Thoracic aorta (tissue), 2 donors: Measurements from ENCODE around the gene KATNA1. TPM values are rescaled to one million over a fixed set of nuclear protein-coding genes. Genes with fewer than 3 reads are reported as not detected.
A peak's percentile ranks its signal among the peaks of the same experiment; 100 is the strongest.
"Not testable (repeated sequence)": the region's sequence is repeated elsewhere in the genome, so short reads cannot be mapped to it uniquely, and the experiment has no call there.

Experiments used
- ATAC-seq: fragments of 150-250 bp; one replicate; pipeline ENCODE4 v1.8.0; 2017; ENCODE audit warnings: low read depth; ENCODE audit not compliant: insufficient number of reproducible peaks, low FRiP score
- DNase-seq: peaks from one replicate; pipeline ENCODE4 v3.0.0-alpha.2; 2020; ENCODE audit warnings: low spot score
- H3K27ac ChIP-seq, 2 donors: fragments of 200-600 bp; sonication (generic); 1 replicate in 1 of 2; 2 replicates in 1 of 2; pipeline ENCODE4 v1.5.1; 2016; ENCODE audit warnings: mild to moderate bottlenecking in 2 of 2, moderate library complexity in 2 of 2
- H3K27me3 ChIP-seq: fragments of 200-600 bp; sonication (generic); replicated peaks from 2 replicates; pipeline ENCODE4 v1.6.0; 2016; ENCODE audit warnings: mild to moderate bottlenecking; ENCODE audit not compliant: insufficient read depth
- H3K36me3 ChIP-seq: fragments of 200-600 bp; sonication (generic); one replicate; pipeline ENCODE4 v1.5.1; 2016
- H3K4me1 ChIP-seq, 2 donors: fragments of 200-600 bp; sonication (generic); 1 replicate in 1 of 2; 2 replicates in 1 of 2; pipeline versions ENCODE4 v1.5.1 to v1.6.0; 2016; ENCODE audit warnings: low read depth in 2 of 2, mild to moderate bottlenecking in 1 of 2; ENCODE audit not compliant: control insufficient read depth in 1 of 2
- H3K4me3 ChIP-seq: fragments of 200-600 bp; sonication (generic); 2 replicates; pipeline ENCODE4 v1.5.1; 2016; ENCODE audit warnings: mild to moderate bottlenecking
- H3K9me3 ChIP-seq: fragments of 200-600 bp; sonication (generic); 2 replicates; pipeline ENCODE4 v1.5.1; 2016
- CTCF ChIP-seq: fragments of 200-600 bp; sonication (generic); IDR thresholded peaks from one replicate; pipeline ENCODE4 v1.5.1; 2019; ENCODE audit warnings: antibody characterized with exemption
- total RNA-seq, 2 donors: library from RNA; depleted of rRNA; stranded (reverse); fragments of >200 nt; gene quantifications; one replicate each; pipeline versions ENCODE4 v1.1.0 to v1.2.3, GENCODE V29; 2016

The KATNA1 gene
- total RNA-seq, 2 donors from 2014 or later = 15.7 to 37.8 TPM

- Histone ChIP-seq H3K27me3 (no peaks in the 10 kb centered on the region), H3K4me3 (no peak overlapping the region), H3K36me3 (peaks cover 14% of the 10 kb centered on the region), H3K27ac (no peak overlapping the region), H3K9me3 (no peaks in the 10 kb centered on the region), H3K4me1 (no peaks in the 10 kb centered on the region)
- no peak for DNase-seq
- no peak for TF ChIP-seq CTCF
- no peak for ATAC-seq
Observed at GRCh38 chr6:149686230-149686629, 37.7 kb upstream of the KATNA1 start.

- Histone ChIP-seq H3K36me3 (peaks cover 14% of the 10 kb centered on the region), H3K27me3 (no peaks in the 10 kb centered on the region)
Observed at GRCh38 chr6:149683256-149683859, 34.8 kb upstream of the KATNA1 start.

GRCh38 chr6:149681845-149682244 is 33.3 kb upstream of the KATNA1 start:
- not testable (repeated sequence) for H3K4me3 ChIP-seq, H3K9me3 ChIP-seq, H3K27ac ChIP-seq, ATAC-seq, DNase-seq, H3K27me3 ChIP-seq, H3K4me1 ChIP-seq
- H3K36me3 ChIP-seq = peaks cover 18% of the 10 kb centered on the region

More at GRCh38 chr6:149683256-149683859, 34.8 kb upstream of the KATNA1 start:
- Histone ChIP-seq H3K4me3 (no peak overlapping the region), H3K27ac (peak overlapping the region in 1 of 2 donors; percentile 22), H3K4me1 (peaks cover 0 to 8% of the 10 kb centered on the region in 2 donors), H3K9me3 (no peaks in the 10 kb centered on the region)
- ATAC-seq (no peak), DNase-seq (no peak)
- TF ChIP-seq CTCF = no peak

- H3K4me3 ChIP-seq = no peak overlapping the region
- H3K27me3 ChIP-seq = no peaks in the 10 kb centered on the region
- H3K36me3 ChIP-seq = peaks cover 18% of the 10 kb centered on the region
- no peak overlapping the region for H3K27ac ChIP-seq
- ATAC-seq = no peak
- no peak for DNase-seq
- H3K4me1 ChIP-seq = peaks cover 0 to 8% of the 10 kb centered on the region in 2 donors
- no peak for TF ChIP-seq CTCF
- no peaks in the 10 kb centered on the region for H3K9me3 ChIP-seq
Observed at GRCh38 chr6:149681209-149681608, 32.7 kb upstream of the KATNA1 start.

GRCh38 chr6:149680503-149680902 is 32.0 kb upstream of the KATNA1 start:
- no peak for TF ChIP-seq CTCF
- ATAC-seq = no peak
- H3K36me3 ChIP-seq = peaks cover 24% of the 10 kb centered on the region
- H3K4me3 ChIP-seq = no peak overlapping the region
- no peak overlapping the region for H3K27ac ChIP-seq
- DNase-seq = no peak
- no peaks in the 10 kb centered on the region for H3K9me3 ChIP-seq
- H3K4me1 ChIP-seq = peaks cover 0 to 8% of the 10 kb centered on the region in 2 donors
- no peaks in the 10 kb centered on the region for H3K27me3 ChIP-seq

- not testable (repeated sequence) for ATAC-seq
- H3K36me3 ChIP-seq = peaks cover 42% of the 10 kb centered on the region
Observed at GRCh38 chr6:149672265-149672664, 23.8 kb upstream of the KATNA1 start.

More at GRCh38 chr6:149672265-149672664, 23.8 kb upstream of the KATNA1 start:
- H3K27me3 ChIP-seq, H3K4me3 ChIP-seq, H3K4me1 ChIP-seq, H3K27ac ChIP-seq, H3K9me3 ChIP-seq, DNase-seq: not testable (repeated sequence)
